Fibroblast of villous mesenchyme (primary cell): ENCODE results near the gene RNF168. TPM values are rescaled to one million over a fixed set of nuclear protein-coding genes. Genes with fewer than 3 reads are reported as not detected.
"Not testable (repeated sequence)": the region's sequence is repeated elsewhere in the genome, so short reads cannot be mapped to it uniquely, and the experiment has no call there.

Experiments used
- DNase-seq: peaks from one replicate; pipeline ENCODE4 v3.0.0-alpha.2; 2010; ENCODE audit warnings: low read depth
- H3K4me3 ChIP-seq: 2 replicates; pipeline ENCODE4 v1.5.1; 2011; ENCODE audit warnings: low read depth, mild to moderate bottlenecking, low read length
- total RNA-seq: library from RNA; depleted of rRNA; stranded (reverse); fragments of >200 nt; gene quantifications from 2 replicates; pipeline ENCODE4 v1.2.3, GENCODE V29; 2012
- TF ChIP-seq, protein P1 (sequence below): IDR thresholded peaks from 2 replicates; pipeline ENCODE4 v1.5.1; 2012; ENCODE audit warnings: low read depth, mild to moderate bottlenecking, low read length; ENCODE audit not compliant: insufficient read depth

The RNF168 gene
- total RNA-seq, 1 donor: 22.5 TPM

DNA sequence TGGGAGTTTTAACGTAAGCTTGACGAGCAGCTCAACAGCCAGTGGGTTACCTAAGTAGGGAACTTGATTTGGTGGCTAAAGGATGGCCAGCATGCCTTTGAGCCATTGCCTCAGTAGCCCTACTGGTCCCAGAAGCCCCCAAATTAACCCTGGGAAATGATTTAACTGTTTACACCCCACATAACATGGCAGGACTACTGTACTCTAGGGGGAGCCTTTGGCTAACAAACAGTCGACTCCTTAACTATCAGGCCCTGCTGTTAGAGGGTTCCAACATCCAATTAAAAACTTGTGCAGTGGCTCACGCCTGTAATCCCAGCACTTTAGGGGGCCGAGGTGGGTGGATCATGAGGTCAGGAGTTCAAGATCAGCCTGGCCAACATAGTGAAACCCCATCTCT is 21.0 kb upstream of the RNF168 start:
- H3K4me3 ChIP-seq: no peak overlapping the region
- peak; percentile 21 for DNase-seq
- TF ChIP-seq, protein P1, sequence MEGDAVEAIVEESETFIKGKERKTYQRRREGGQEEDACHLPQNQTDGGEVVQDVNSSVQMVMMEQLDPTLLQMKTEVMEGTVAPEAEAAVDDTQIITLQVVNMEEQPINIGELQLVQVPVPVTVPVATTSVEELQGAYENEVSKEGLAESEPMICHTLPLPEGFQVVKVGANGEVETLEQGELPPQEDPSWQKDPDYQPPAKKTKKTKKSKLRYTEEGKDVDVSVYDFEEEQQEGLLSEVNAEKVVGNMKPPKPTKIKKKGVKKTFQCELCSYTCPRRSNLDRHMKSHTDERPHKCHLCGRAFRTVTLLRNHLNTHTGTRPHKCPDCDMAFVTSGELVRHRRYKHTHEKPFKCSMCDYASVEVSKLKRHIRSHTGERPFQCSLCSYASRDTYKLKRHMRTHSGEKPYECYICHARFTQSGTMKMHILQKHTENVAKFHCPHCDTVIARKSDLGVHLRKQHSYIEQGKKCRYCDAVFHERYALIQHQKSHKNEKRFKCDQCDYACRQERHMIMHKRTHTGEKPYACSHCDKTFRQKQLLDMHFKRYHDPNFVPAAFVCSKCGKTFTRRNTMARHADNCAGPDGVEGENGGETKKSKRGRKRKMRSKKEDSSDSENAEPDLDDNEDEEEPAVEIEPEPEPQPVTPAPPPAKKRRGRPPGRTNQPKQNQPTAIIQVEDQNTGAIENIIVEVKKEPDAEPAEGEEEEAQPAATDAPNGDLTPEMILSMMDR: peak; percentile 30

DNA sequence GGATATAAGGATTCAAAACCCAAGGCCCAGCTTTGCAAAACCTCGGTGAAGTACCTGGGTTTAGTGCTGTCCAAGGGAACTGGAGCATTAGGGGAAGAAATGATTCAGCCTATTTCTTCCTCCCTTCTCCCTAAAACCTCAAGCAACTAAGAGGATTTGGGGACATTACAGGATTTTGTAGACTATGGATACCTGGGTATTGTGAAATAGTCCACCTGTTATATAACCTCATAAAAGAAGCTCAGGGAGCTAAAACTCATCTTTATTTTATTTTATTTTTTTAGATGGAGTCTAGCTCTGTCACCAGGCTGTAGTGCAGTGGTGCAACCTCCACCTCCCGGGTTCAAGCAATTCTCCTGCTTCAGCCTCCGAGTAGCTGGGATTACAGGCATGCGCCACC is 20.3 kb upstream of the RNF168 start:
- no peak overlapping the region for H3K4me3 ChIP-seq
- TF ChIP-seq, protein P1: no peak
- DNase-seq: no peak

DNA sequence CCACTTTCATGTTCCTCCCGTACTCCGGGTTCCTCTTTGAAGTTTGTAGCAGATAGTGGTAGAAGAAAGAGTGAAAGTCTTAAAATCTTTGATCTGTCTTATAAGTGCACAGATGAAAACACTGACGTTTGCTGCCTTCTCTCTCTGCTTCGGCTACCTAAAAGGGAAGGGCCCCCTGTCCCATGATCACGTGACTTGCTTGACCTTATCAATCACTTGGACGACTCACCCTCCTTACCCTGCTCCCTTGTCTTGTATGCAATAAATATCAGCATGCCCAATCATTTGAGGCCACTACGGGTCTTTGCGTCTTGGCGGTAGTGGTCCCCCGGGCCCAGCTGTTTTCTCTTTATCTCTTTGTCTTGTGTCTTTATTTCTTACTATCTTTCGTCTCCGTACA is 17.7 kb upstream of the RNF168 start:
- H3K4me3 ChIP-seq, DNase-seq: not testable (repeated sequence)

DNA sequence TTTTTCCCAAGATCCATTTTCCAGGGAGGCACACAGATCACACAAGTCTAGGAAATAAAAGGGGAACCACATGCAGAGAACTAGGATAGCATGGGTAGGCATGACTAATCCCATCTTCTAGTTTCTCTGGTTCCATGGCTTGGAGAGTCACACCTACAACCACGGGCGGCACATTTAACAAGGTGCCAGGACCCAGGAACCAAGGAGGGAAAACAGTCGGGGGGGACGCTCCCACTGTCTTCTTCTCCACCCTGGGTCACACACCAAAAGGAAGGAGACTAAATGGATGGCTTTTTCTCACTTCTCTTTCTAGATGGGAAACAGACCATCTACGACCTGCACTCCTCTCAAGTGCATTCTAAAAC is 16.1 kb upstream of the RNF168 start:
- TF ChIP-seq, protein P1: no peak
- H3K4me3 ChIP-seq: no peak overlapping the region
- DNase-seq: no peak

DNA sequence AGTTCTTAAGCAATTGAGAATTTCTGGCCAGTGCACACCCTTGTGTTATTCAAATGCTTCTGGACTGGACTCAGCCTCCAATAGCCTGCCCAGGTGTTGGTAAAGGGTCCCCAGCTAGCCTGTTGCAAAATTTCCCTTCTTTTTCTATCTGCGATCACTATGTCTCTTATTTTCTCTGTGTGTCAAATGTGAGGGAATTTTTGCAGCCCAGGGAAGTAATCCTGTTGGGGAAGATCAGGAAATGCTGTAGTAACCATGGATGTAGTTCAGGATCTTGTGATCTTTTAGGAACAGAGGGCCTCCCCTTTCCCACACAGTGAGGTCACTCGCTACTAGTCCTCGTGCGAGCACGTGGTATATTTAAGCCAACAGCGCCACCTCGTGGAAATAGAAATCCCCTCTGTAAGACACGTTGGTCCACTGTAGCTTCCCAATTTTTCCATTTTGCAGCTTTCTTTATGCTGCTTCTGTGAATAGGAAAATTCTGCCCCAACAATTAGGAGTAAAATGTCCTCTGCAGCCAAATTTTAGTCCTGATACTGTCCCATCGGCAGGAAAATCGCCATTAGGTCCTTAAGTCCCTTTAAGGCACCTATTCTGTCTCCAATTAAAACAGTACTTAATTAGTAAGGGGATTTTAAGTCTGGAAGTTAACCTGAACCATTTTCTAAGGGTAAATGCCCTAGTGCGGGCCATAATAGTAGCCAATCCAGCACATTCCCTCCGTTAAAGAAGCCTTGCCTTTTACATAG is 15.6 kb upstream of the RNF168 start:
- H3K4me3 ChIP-seq: no peak overlapping the region
- TF ChIP-seq, protein P1: peak; percentile 62
- DNase-seq: peak; percentile 83

DNA sequence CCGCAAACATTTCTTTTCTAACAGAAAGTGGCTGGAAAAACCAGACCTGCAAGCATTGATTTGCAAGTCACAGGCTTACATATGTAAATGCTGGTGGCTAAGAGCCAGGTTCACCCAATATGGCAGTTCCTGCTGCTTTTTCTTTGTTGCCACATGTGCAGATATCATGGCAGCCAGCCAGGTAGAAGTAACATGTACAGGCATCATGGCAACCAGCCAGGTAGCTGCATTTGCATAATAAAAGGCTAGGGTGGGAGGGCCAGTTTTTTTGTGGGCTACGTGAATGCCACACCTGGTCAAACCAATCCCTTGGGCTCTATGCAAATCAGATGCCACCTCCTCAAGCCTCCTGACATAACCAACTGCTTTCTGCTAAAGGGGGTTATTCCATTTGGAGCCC is 14.4 kb upstream of the RNF168 start:
- H3K4me3 ChIP-seq: no peak overlapping the region
- TF ChIP-seq, protein P1: no peak
- no peak for DNase-seq

DNA sequence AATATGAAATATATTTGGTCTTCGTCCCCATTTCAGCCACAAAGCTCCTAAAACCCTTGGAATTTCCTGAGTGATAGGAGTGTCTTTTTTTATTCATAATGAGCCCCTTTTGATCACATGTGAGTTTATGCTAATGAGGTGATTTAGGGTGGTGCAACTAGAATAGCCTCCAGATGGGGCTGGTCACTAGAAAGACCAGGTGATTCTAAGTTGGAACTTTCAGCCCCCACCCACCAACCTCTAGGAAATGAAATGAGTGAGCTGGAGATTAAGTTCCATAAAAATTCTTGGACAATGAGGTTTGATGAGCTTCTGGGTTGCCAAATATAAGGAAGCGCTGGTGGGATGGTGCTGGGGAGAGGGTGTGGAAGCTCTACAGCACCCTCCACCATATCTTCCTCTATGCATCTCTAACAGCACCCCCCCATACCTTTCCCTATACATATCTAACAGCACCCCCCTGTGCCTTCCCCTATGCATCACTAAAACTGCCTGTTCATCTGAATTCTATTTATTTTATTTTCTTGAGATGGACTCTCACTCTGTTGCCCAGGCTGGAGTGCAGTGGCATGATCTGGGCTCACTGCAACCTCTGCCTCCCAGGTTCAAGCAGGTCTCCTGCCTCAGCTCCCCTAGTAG is 13.7 kb upstream of the RNF168 start:
- DNase-seq: no peak
- TF ChIP-seq, protein P1: no peak

More for the DNA sequence above, 13.7 kb upstream of the RNF168 start:
- H3K4me3 ChIP-seq: no peak overlapping the region
